H9 (cell line): Measurements from ENCODE around the gene VWA5B1. TPM values are rescaled to one million over a fixed set of nuclear protein-coding genes. Genes with fewer than 3 reads are reported as not detected.

Experiments
- DNase-seq: peaks from one replicate; pipeline ENCODE4 v3.0.0-alpha.2; 2017
- H2AFZ ChIP-seq: one replicate; pipeline ENCODE4 v1.6.1; 2013; ENCODE audit warnings: mild to moderate bottlenecking, low read length, control low read depth, moderate library complexity
- H2AK5ac ChIP-seq: 2 replicates; pipeline ENCODE4 v1.6.1; 2013; ENCODE audit warnings: low read length, control low read depth, mixed read lengths; ENCODE audit not compliant: insufficient read length
- H2BK120ac ChIP-seq: one replicate; pipeline ENCODE4 v1.6.1; 2013; ENCODE audit warnings: low read depth, mild to moderate bottlenecking, low read length, control low read depth, inconsistent platforms; ENCODE audit not compliant: poor library complexity, severe bottlenecking
- H2BK12ac ChIP-seq: 2 replicates; pipeline ENCODE4 v1.6.1; 2013; ENCODE audit warnings: low read length, control low read depth, mixed read lengths, low read depth; ENCODE audit not compliant: insufficient read length
- H2BK15ac ChIP-seq: 2 replicates; pipeline ENCODE4 v1.6.1; 2013; ENCODE audit warnings: low read depth, low read length, control low read depth
- H2BK20ac ChIP-seq: one replicate; pipeline ENCODE4 v1.6.1; 2013; ENCODE audit warnings: low read depth, mild to moderate bottlenecking, low read length, control low read depth, inconsistent platforms; ENCODE audit not compliant: poor library complexity, severe bottlenecking
- H2BK5ac ChIP-seq: 2 replicates; pipeline ENCODE4 v1.6.1; 2013; ENCODE audit warnings: low read length, control low read depth, mixed read lengths; ENCODE audit not compliant: insufficient read length
- H3K14ac ChIP-seq: 2 replicates; pipeline ENCODE4 v1.6.1; 2013; ENCODE audit warnings: low read length, control low read depth; ENCODE audit not compliant: insufficient read depth
- H3K18ac ChIP-seq: 2 replicates; pipeline ENCODE4 v1.6.1; 2013; ENCODE audit warnings: low read depth, mild to moderate bottlenecking, mixed read lengths, low read length, control low read depth; ENCODE audit not compliant: insufficient read length
- H3K23ac ChIP-seq: 2 replicates; pipeline ENCODE4 v1.6.1; 2013; ENCODE audit warnings: low read length, control low read depth, mixed read lengths, low read depth; ENCODE audit not compliant: insufficient read length
- H3K23me2 ChIP-seq: 2 replicates; pipeline ENCODE4 v1.6.1; 2013; ENCODE audit warnings: low read depth, mild to moderate bottlenecking, mixed read lengths, low read length, control low read depth; ENCODE audit not compliant: insufficient read length, poor library complexity, severe bottlenecking
- H3K27ac ChIP-seq: 2 replicates; pipeline ENCODE4 v1.5.1; 2013; ENCODE audit warnings: low read length, control low read depth, mixed read lengths, low read depth; ENCODE audit not compliant: insufficient read length
- H3K27me3 ChIP-seq: 2 replicates; pipeline ENCODE4 v1.6.1; 2013; ENCODE audit warnings: low read length, control low read depth, inconsistent platforms; ENCODE audit not compliant: insufficient read depth
- H3K4ac ChIP-seq: 2 replicates; pipeline ENCODE4 v1.6.1; 2013; ENCODE audit warnings: low read depth, mild to moderate bottlenecking, control low read depth, inconsistent platforms, low read length, moderate library complexity
- H3K4me1 ChIP-seq: 2 replicates; pipeline ENCODE4 v1.6.1; 2013; ENCODE audit warnings: low read length, control low read depth, inconsistent platforms; ENCODE audit not compliant: insufficient read depth
- H3K4me2 ChIP-seq: 2 replicates; pipeline ENCODE4 v1.6.1; 2013; ENCODE audit warnings: low read length, control low read depth, mixed read lengths; ENCODE audit not compliant: insufficient read length, insufficient read depth
- H3K56ac ChIP-seq: 2 replicates; pipeline ENCODE4 v1.6.1; 2013; ENCODE audit warnings: low read depth, mild to moderate bottlenecking, mixed read lengths, low read length, control low read depth; ENCODE audit not compliant: insufficient read length
- H3K79me1 ChIP-seq: 2 replicates; pipeline ENCODE4 v1.6.1; 2013; ENCODE audit warnings: low read depth, mild to moderate bottlenecking, moderate library complexity, low read length, control low read depth, inconsistent platforms; ENCODE audit not compliant: insufficient read depth, poor library complexity, severe bottlenecking
- H3K79me2 ChIP-seq: 2 replicates; pipeline ENCODE4 v1.6.1; 2013; ENCODE audit warnings: low read length, control low read depth, inconsistent platforms; ENCODE audit not compliant: insufficient read depth
- H3K9ac ChIP-seq: 2 replicates; pipeline ENCODE4 v1.6.1; 2013; ENCODE audit warnings: low read length, control low read depth, mixed read lengths; ENCODE audit not compliant: insufficient read length; ENCODE audit errors: extremely low read depth
- H3K9me3 ChIP-seq: one replicate; pipeline ENCODE4 v1.6.1; 2013; ENCODE audit warnings: low read depth, low read length, inconsistent platforms; ENCODE audit not compliant: control insufficient read depth
- H3T11ph ChIP-seq: one replicate; pipeline ENCODE4 v1.6.1; 2013; ENCODE audit warnings: mild to moderate bottlenecking, low read length, control low read depth, inconsistent platforms
- H4K20me1 ChIP-seq: one replicate; pipeline ENCODE4 v1.6.1; 2013; ENCODE audit not compliant: control insufficient read depth, insufficient read length, insufficient read depth
- H4K5ac ChIP-seq: 2 replicates; pipeline ENCODE4 v1.6.1; 2013; ENCODE audit warnings: low read depth, mild to moderate bottlenecking, mixed read lengths, low read length, control low read depth; ENCODE audit not compliant: insufficient read length
- H4K8ac ChIP-seq: replicated peaks from 2 replicates; pipeline ENCODE4 v1.6.1; 2013; ENCODE audit warnings: low read length, control low read depth, mixed read lengths, low read depth; ENCODE audit not compliant: insufficient read length
- H4K91ac ChIP-seq: 2 replicates; pipeline ENCODE4 v1.6.1; 2013; ENCODE audit warnings: low read depth, mild to moderate bottlenecking, moderate library complexity, mixed read lengths, low read length, control low read depth; ENCODE audit not compliant: insufficient read length
- H3K27ac Mint-ChIP-seq, 3 experiments: 2 replicates in 2 of 3; 3 replicates in 1 of 3; pipeline ENCODE4 v1.8.0; 2020 to 2021; ENCODE audit warnings: mixed read lengths in 3 of 3, mild to moderate bottlenecking in 1 of 3, moderate library complexity in 1 of 3
- H3K27me3 Mint-ChIP-seq: 2 replicates; pipeline ENCODE4 v1.8.0; 2021; ENCODE audit warnings: low read depth, mild to moderate bottlenecking, moderate library complexity, mixed read lengths
- H3K36me3 Mint-ChIP-seq, 3 experiments: 2 replicates in 2 of 3; 3 replicates in 1 of 3; pipeline ENCODE4 v1.8.0; 2020 to 2021; ENCODE audit warnings: low read depth in 3 of 3, mixed read lengths in 3 of 3; ENCODE audit not compliant: insufficient read depth in 1 of 3
- H3K4me1 Mint-ChIP-seq, 2 experiments: 2 replicates each; pipeline ENCODE4 v1.8.0; 2020; ENCODE audit warnings: mixed read lengths in 2 of 2
- H3K4me3 Mint-ChIP-seq, 2 experiments: 2 replicates in 1 of 2; 3 replicates in 1 of 2; pipeline ENCODE4 v1.8.0; 2020 to 2021; ENCODE audit warnings: mild to moderate bottlenecking in 2 of 2, mixed read lengths in 2 of 2, moderate library complexity in 1 of 2
- H3K9me3 Mint-ChIP-seq, 2 experiments: 2 replicates in 1 of 2; 3 replicates in 1 of 2; pipeline ENCODE4 v1.8.0; 2020; ENCODE audit warnings: mild to moderate bottlenecking in 2 of 2, mixed read lengths in 2 of 2, moderate library complexity in 1 of 2
- CTCF ChIP-seq: fragments of 200-600 bp; sonication (generic); conservative IDR thresholded peaks from 3 replicates; pipeline ENCODE4 v1.8.0; 2021; ENCODE audit warnings: antibody characterized with exemption, mild to moderate bottlenecking
- WGBS: extraction: QIAGEN DNeasy Blood & Tissue Kit; methylation state at CpG from one replicate; pipeline ENCODE4 v1.1.7; 2013; ENCODE audit warnings: missing lambda C conversion rate, low lambda C conversion rate, mixed read lengths; ENCODE audit not compliant: insufficient read length; ENCODE audit errors: extremely low coverage; 5-methylcytosine and 5-hydroxymethylcytosine counted together
- total RNA-seq: library from RNA; stranded (reverse); gene quantifications from 2 replicates; pipeline ENCODE4 v1.2.1, GENCODE V29; 2021

VWA5B1 gene
- total RNA-seq, 1 experiment from 2014 or later: not detected

DNA sequence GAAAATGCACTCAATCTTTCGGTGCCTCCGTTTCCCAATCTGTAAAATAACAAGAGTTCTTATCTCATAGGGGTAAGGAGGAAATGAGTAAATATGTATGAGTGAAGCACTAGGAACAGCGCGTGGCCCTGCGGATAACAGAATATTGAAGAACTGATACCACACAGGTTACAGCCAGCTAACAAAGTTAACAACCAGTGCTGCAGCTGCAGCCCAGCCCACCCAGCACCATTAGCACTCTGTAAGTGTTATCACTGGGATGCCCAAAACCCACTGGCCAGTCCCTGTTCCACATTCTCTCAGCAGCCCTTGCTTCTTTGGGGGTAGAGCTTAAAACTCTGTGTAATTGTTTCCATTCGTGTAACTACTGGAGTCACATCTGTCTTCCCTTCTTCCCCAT is 89.5 kb downstream of the VWA5B1 start:
- Histone ChIP-seq H3K79me2 (no peaks in the 10 kb centered on the region), H2BK15ac (no peak overlapping the region), H3K56ac (no peak overlapping the region), H4K91ac (no peak overlapping the region), H4K20me1 (no peaks in the 10 kb centered on the region), H2BK20ac (no peak overlapping the region), H3K4ac (no peak overlapping the region), H3K9ac (no peak overlapping the region), H3K9me3 (no peaks in the 10 kb centered on the region), H2AFZ (no peak overlapping the region), H3T11ph (no peak overlapping the region), H3K4me2 (no peak overlapping the region), H3K79me1 (no peaks in the 10 kb centered on the region), H2AK5ac (no peak overlapping the region), H2BK120ac (no peak overlapping the region), H3K23me2 (no peaks in the 10 kb centered on the region), H3K27me3 (peaks cover 6% of the 10 kb centered on the region; the same call in 1 of the 2 replicates), H2BK5ac (no peak overlapping the region), H3K18ac (no peak overlapping the region), H3K23ac (no peak overlapping the region), H3K27ac (no peak overlapping the region), H2BK12ac (no peak overlapping the region), H4K5ac (no peak overlapping the region), H3K4me1 (no peaks in the 10 kb centered on the region), H3K14ac (no peak overlapping the region), H4K8ac (no peak overlapping the region)
- H3K27me3 Mint-ChIP-seq: peaks cover 94% of the 10 kb centered on the region
- no peak overlapping the region for H3K27ac Mint-ChIP-seq
- H3K9me3 Mint-ChIP-seq: no peaks in the 10 kb centered on the region
- TF ChIP-seq CTCF: no peak
- no peak for DNase-seq
- no peak overlapping the region for H3K4me3 Mint-ChIP-seq
- H3K36me3 Mint-ChIP-seq: no peaks in the 10 kb centered on the region
- no CpG with 5 or more reads among the region's 6 CpGs for WGBS
- peaks cover 6 to 10% of the 10 kb centered on the region in 2 experiments for H3K4me1 Mint-ChIP-seq
